ENCODE results near the gene MAP2K3. TPM values are rescaled to one million over a fixed set of nuclear protein-coding genes. Genes with fewer than 3 reads are reported as not detected.
A peak's percentile ranks its signal among the peaks of the same experiment; 100 is the strongest.

Gene MAP2K3
- total and polyA plus RNA-seq, 2 experiments from 2014 or later: 42.6 to 119 TPM

- Histone ChIP-seq H3K79me2 (ENCODE audit: insufficient read depth) (0 out of 2 replicates have a peak, but pooled peaks cover 5% of the 10 kb centered on the region), H2AFZ (peak overlapping the region; percentile 35)
- in situ Hi-C loops (cut with MboI): no loop called here
Measured at GRCh38 chr17:21252289-21252795, 32.2 kb upstream of the MAP2K3 start.

GRCh38 chr17:21252796-21253645 lies 31.5 kb upstream of the MAP2K3 start, which contains the start of gene NATD1:
Gene NATD1, minus strand, starts transcription at chr17:21253410. Its CDS starts 146 bp downstream, at chr17:21253264.
- DNase-seq: peak; percentile 93
- H3K4me1 ChIP-seq (ENCODE audit: insufficient read depth): no peaks in the 10 kb centered on the region
- peak within 1 kb of the TSS; percentile 78 for H3K9ac ChIP-seq
- in situ Hi-C loops (cut with MboI): no loop called here
- no peaks in the 10 kb centered on the region for H3K9me3 ChIP-seq (ENCODE audit: low read depth)
- peak within 1 kb of the TSS; percentile 99 for H3K4me2 ChIP-seq (ENCODE audit: unreplicated experiment)
- no peaks in the 10 kb centered on the region for H3K9me2 ChIP-seq (ENCODE audit: insufficient read depth)
- H2AFZ ChIP-seq: peak within 1 kb of the TSS; percentile 99
- no peaks in the 10 kb centered on the region for H4K20me1 ChIP-seq (ENCODE audit: insufficient read depth)
- TF ChIP-seq EZH2 (IDR thresholded peaks at IDR 0.05; ENCODE audit: insufficient read depth, poor library complexity, severe bottlenecking) (no peak), EZH2phosphoT487 (IDR thresholded peaks at IDR 0.05; ENCODE audit: insufficient read depth, low read depth) (no peak)
- H3K27me3 ChIP-seq (replicated peaks; ENCODE audit: insufficient read depth): no peaks in the 10 kb centered on the region
- H3K4me3 ChIP-seq: peak within 1 kb of the TSS; percentile 84
- H3K79me2 ChIP-seq (ENCODE audit: insufficient read depth): 0 out of 2 replicates have a peak, but pooled peaks cover 5% of the 10 kb centered on the region
- no peaks in the 10 kb centered on the region for H3K36me3 ChIP-seq (ENCODE audit: low read depth)
- WGBS, 2 experiments (ENCODE audit: low coverage in 1 of 2, low lambda C conversion rate in 2 of 2, missing lambda C conversion rate in 2 of 2): 1% methylated on average over 34 to 84 of the region's 117 CpGs
- no peak within 1 kb of the TSS for H3K27ac ChIP-seq
- H3F3A ChIP-seq (ENCODE audit: insufficient read depth): no peaks in the 10 kb centered on the region

More at GRCh38 chr17:21252289-21252795, 32.2 kb upstream of the MAP2K3 start:
- H3K27me3 ChIP-seq (replicated peaks; ENCODE audit: insufficient read depth): no peaks in the 10 kb centered on the region
- H3K9me3 ChIP-seq (ENCODE audit: low read depth): no peaks in the 10 kb centered on the region
- no peaks in the 10 kb centered on the region for H3F3A ChIP-seq (ENCODE audit: insufficient read depth)
- peak; percentile 41 for DNase-seq
- no peaks in the 10 kb centered on the region for H4K20me1 ChIP-seq (ENCODE audit: insufficient read depth)
- peak overlapping the region; percentile 68 for H3K9ac ChIP-seq
- no peaks in the 10 kb centered on the region for H3K36me3 ChIP-seq (ENCODE audit: low read depth)
- TF ChIP-seq EZH2phosphoT487 (IDR thresholded peaks at IDR 0.05; ENCODE audit: insufficient read depth, low read depth) (no peak), EZH2 (IDR thresholded peaks at IDR 0.05; ENCODE audit: insufficient read depth, poor library complexity, severe bottlenecking) (no peak)
- 2 to 8% methylated on average over 7 to 12 of the region's 12 CpGs for WGBS, 2 experiments (ENCODE audit: low coverage in 1 of 2, low lambda C conversion rate in 2 of 2, missing lambda C conversion rate in 2 of 2)
- no peaks in the 10 kb centered on the region for H3K9me2 ChIP-seq (ENCODE audit: insufficient read depth)
- H3K27ac ChIP-seq: no peak overlapping the region
- no peaks in the 10 kb centered on the region for H3K4me1 ChIP-seq (ENCODE audit: insufficient read depth)
- peak overlapping the region; percentile 84 for H3K4me3 ChIP-seq
- peak overlapping the region; percentile 58 for H3K4me2 ChIP-seq (ENCODE audit: unreplicated experiment)

- no peaks in the 10 kb centered on the region for H3K9me3 ChIP-seq (ENCODE audit: low read depth)
- H3K27ac ChIP-seq: no peak overlapping the region
Measured at GRCh38 chr17:21253646-21254441, 30.7 kb upstream of the MAP2K3 start.

DNA sequence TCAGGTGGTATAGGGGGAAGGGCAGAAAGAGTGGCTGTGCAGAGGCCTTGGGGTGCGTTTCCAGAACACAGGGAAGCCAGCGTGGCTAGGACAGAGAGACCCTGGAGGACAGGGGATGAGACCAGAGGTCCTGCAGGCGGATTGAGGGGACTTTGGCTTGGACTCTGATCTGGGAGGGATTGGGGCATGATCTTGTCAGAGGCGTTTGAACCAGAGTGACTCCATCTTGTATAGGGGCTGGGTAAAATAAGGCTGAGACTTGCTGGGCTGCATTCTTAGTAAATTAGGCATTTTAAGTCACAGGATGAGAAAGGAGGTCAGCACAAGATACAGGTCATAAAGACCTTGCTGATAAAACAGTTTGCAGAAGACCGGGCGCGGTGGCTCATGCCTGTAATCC lies 25.9 kb upstream of the MAP2K3 start:
- Histone ChIP-seq H4K20me1 (ENCODE audit: insufficient read depth) (no peaks in the 10 kb centered on the region), H3K36me3 (ENCODE audit: low read depth) (no peaks in the 10 kb centered on the region), H3K9ac (no peak overlapping the region), H3K4me1 (ENCODE audit: insufficient read depth) (no peaks in the 10 kb centered on the region), H3K79me2 (ENCODE audit: insufficient read depth) (no peaks in the 10 kb centered on the region), H3K27ac (no peak overlapping the region), H3K9me2 (ENCODE audit: insufficient read depth) (no peaks in the 10 kb centered on the region), H3K9me3 (ENCODE audit: low read depth) (no peaks in the 10 kb centered on the region), H2AFZ (no peak overlapping the region), H3K4me2 (ENCODE audit: unreplicated experiment) (no peak overlapping the region), H3K4me3 (no peak overlapping the region), H3F3A (ENCODE audit: insufficient read depth) (peaks cover 6% of the 10 kb centered on the region; the same call in 1 of the 2 replicates), H3K27me3 (replicated peaks; ENCODE audit: insufficient read depth) (no peaks in the 10 kb centered on the region)
- no peak for DNase-seq
- in situ Hi-C loops (cut with MboI): no loop called here
- 82 to 89% methylated on average over 7 of the region's 7 CpGs for WGBS, 2 experiments (ENCODE audit: low coverage in 1 of 2, low lambda C conversion rate in 2 of 2, missing lambda C conversion rate in 2 of 2)
- no peak for TF ChIP-seq EZH2 (IDR thresholded peaks at IDR 0.05; ENCODE audit: insufficient read depth, poor library complexity, severe bottlenecking)
- TF ChIP-seq EZH2phosphoT487 (IDR thresholded peaks at IDR 0.05; ENCODE audit: insufficient read depth, low read depth): no peak

More at GRCh38 chr17:21253646-21254441, 30.7 kb upstream of the MAP2K3 start:
- no peaks in the 10 kb centered on the region for H3K27me3 ChIP-seq (replicated peaks; ENCODE audit: insufficient read depth)
- DNase-seq: no peak
- H4K20me1 ChIP-seq (ENCODE audit: insufficient read depth): no peaks in the 10 kb centered on the region
- H3K79me2 ChIP-seq (ENCODE audit: insufficient read depth): 0 out of 2 replicates have a peak, but pooled peaks cover 5% of the 10 kb centered on the region
- H3K36me3 ChIP-seq (ENCODE audit: low read depth): no peaks in the 10 kb centered on the region
- no peaks in the 10 kb centered on the region for H3K9me2 ChIP-seq (ENCODE audit: insufficient read depth)
- H3K4me3 ChIP-seq: peak overlapping the region; percentile 84
- in situ Hi-C loops (cut with MboI): no loop called here
- WGBS, 2 experiments (ENCODE audit: low coverage in 1 of 2, low lambda C conversion rate in 2 of 2, missing lambda C conversion rate in 2 of 2): 24 to 26% methylated on average over 15 of the region's 15 CpGs
- peak overlapping the region; percentile 99 for H3K4me2 ChIP-seq (ENCODE audit: unreplicated experiment)
- no peak for TF ChIP-seq EZH2 (IDR thresholded peaks at IDR 0.05; ENCODE audit: insufficient read depth, poor library complexity, severe bottlenecking)
- TF ChIP-seq EZH2phosphoT487 (IDR thresholded peaks at IDR 0.05; ENCODE audit: insufficient read depth, low read depth): no peak
- peak overlapping the region; percentile 99 for H2AFZ ChIP-seq
- H3K9ac ChIP-seq: peak overlapping the region; percentile 78
- no peaks in the 10 kb centered on the region for H3F3A ChIP-seq (ENCODE audit: insufficient read depth)
- H3K4me1 ChIP-seq (ENCODE audit: insufficient read depth): no peaks in the 10 kb centered on the region

All from GM23248 (cell line).